CD4-positive, alpha-beta T cell treated with Interferon gamma for 1 hour (primary cell): ENCODE data around the gene MIOS.
"Not testable (repeated sequence)": the region's sequence is repeated elsewhere in the genome, so short reads cannot be mapped to it uniquely, and the experiment has no call there.

Source experiments
- DNase-seq: peaks from one replicate; pipeline ENCODE4 v3.0.0-alpha.2; 2020

MIOS gene

GRCh38 chr7:7554649-7555575 is 11.8 kb upstream of the MIOS start:
- no peak for DNase-seq

- DNase-seq: no peak
Observed at GRCh38 chr7:7556852-7557251, 9.8 kb upstream of the MIOS start.

- DNase-seq: no peak
Observed at GRCh38 chr7:7557252-7557651, 9.4 kb upstream of the MIOS start.

- not testable (repeated sequence) for DNase-seq
Observed at GRCh38 chr7:7561591-7561990, 5.1 kb upstream of the MIOS start.

GRCh38 chr7:7562736-7563135 is 3.9 kb upstream of the MIOS start:
- no peak for DNase-seq

- DNase-seq: no peak
Observed at GRCh38 chr7:7563269-7563668, 3.4 kb upstream of the MIOS start.

- DNase-seq: no peak
Observed at GRCh38 chr7:7563813-7564212, 2.9 kb upstream of the MIOS start.

- no peak for DNase-seq
Observed at GRCh38 chr7:7564323-7564780, 2.3 kb upstream of the MIOS start.

- no peak for DNase-seq
Observed at GRCh38 chr7:7565018-7565680, 1.5 kb upstream of the MIOS start.

GRCh38 chr7:7565746-7566650 is 686 bp upstream of the MIOS start:
- no peak for DNase-seq

GRCh38 chr7:7567898-7568531 is 1.3 kb downstream of the MIOS start:
- DNase-seq: no peak

- no peak for DNase-seq
Observed at GRCh38 chr7:7568553-7568952, 1.9 kb downstream of the MIOS start.

- DNase-seq: peak; percentile 34
Observed at GRCh38 chr7:7569081-7569527, 2.4 kb downstream of the MIOS start.

- no peak for DNase-seq
Observed at GRCh38 chr7:7569615-7570014, 2.9 kb downstream of the MIOS start.

- no peak for DNase-seq
Observed at GRCh38 chr7:7570584-7570983, 3.9 kb downstream of the MIOS start.

GRCh38 chr7:7573701-7574100 is 7.0 kb downstream of the MIOS start:
- no peak for DNase-seq

- DNase-seq: no peak
Observed at GRCh38 chr7:7576344-7576743, 9.7 kb downstream of the MIOS start.

GRCh38 chr7:7577888-7578287 is 11.2 kb downstream of the MIOS start:
- no peak for DNase-seq

- DNase-seq: no peak
Observed at GRCh38 chr7:7579638-7580037, 13.0 kb downstream of the MIOS start.

GRCh38 chr7:7581531-7582179 is 15.0 kb downstream of the MIOS start:
- no peak for DNase-seq

- no peak for DNase-seq
Observed at GRCh38 chr7:7582596-7582995, 15.9 kb downstream of the MIOS start.

- no peak for DNase-seq
Observed at GRCh38 chr7:7583731-7584130, 17.0 kb downstream of the MIOS start.
